ENCODE measurements around the gene CD79A.
"Not testable (repeated sequence)": the region's sequence is repeated elsewhere in the genome, so short reads cannot be mapped to it uniquely, and the experiment has no call there.

The CD79A gene

GRCh38 chr19:41872384-41872774 lies 4.7 kb upstream of the CD79A start:
- no peaks in the 10 kb centered on the region for H3K9me3 ChIP-seq (ENCODE audit: control insufficient read depth, low read length)
- peaks cover 26% of the 10 kb centered on the region for H3K36me3 ChIP-seq (ENCODE audit: control insufficient read depth, insufficient read depth, low read length)
- no peaks in the 10 kb centered on the region for H3K27me3 ChIP-seq (replicated peaks; ENCODE audit: control insufficient read depth, insufficient read depth, low read length, poor library complexity, severe bottlenecking)
- peaks cover 87% of the 10 kb centered on the region for H3K4me1 ChIP-seq (ENCODE audit: control insufficient read depth, insufficient read depth, low read length, poor library complexity, severe bottlenecking)
- H3K27ac ChIP-seq (ENCODE audit: insufficient read depth, low read length, poor library complexity, severe bottlenecking), result peak overlapping the region; percentile 65
- no peak for DNase-seq
- H3K4me3 ChIP-seq (ENCODE audit: insufficient read depth, low read depth, low read length, poor library complexity, severe bottlenecking), result no peak overlapping the region

- DNase-seq, result peak; percentile 39 to 50 (median 48)
- H3K9me3 ChIP-seq (ENCODE audit: control insufficient read depth, low read length), result no peaks in the 10 kb centered on the region
- H3K36me3 ChIP-seq (ENCODE audit: control insufficient read depth, insufficient read depth, low read length), result peaks cover 23% of the 10 kb centered on the region
- H3K27me3 ChIP-seq (replicated peaks; ENCODE audit: control insufficient read depth, insufficient read depth, low read length, poor library complexity, severe bottlenecking), result no peaks in the 10 kb centered on the region
- no peak overlapping the region for H3K4me3 ChIP-seq (ENCODE audit: insufficient read depth, low read depth, low read length, poor library complexity, severe bottlenecking)
- peaks cover 90% of the 10 kb centered on the region for H3K4me1 ChIP-seq (ENCODE audit: control insufficient read depth, insufficient read depth, low read length, poor library complexity, severe bottlenecking)
- peak overlapping the region; percentile 65 for H3K27ac ChIP-seq (ENCODE audit: insufficient read depth, low read length, poor library complexity, severe bottlenecking)
These were observed 4.1 kb upstream of the CD79A start for GRCh38 chr19:41872775-41873647.

- not testable (repeated sequence) for H3K9me3 ChIP-seq (ENCODE audit: control insufficient read depth, low read length); H3K36me3 ChIP-seq (ENCODE audit: control insufficient read depth, insufficient read depth, low read length); H3K27me3 ChIP-seq (replicated peaks; ENCODE audit: control insufficient read depth, insufficient read depth, low read length, poor library complexity, severe bottlenecking); DNase-seq
- H3K27ac ChIP-seq (ENCODE audit: insufficient read depth, low read length, poor library complexity, severe bottlenecking), result peak overlapping the region; percentile 80
- peaks cover 92% of the 10 kb centered on the region for H3K4me1 ChIP-seq (ENCODE audit: control insufficient read depth, insufficient read depth, low read length, poor library complexity, severe bottlenecking)
- H3K4me3 ChIP-seq (ENCODE audit: insufficient read depth, low read depth, low read length, poor library complexity, severe bottlenecking), result peak overlapping the region; percentile 17
These were observed 1.1 kb upstream of the CD79A start for GRCh38 chr19:41875973-41876372.

GRCh38 chr19:41877916-41878905 lies 1.1 kb downstream of the CD79A start:
- peaks cover 85% of the 10 kb centered on the region for H3K4me1 ChIP-seq (ENCODE audit: control insufficient read depth, insufficient read depth, low read length, poor library complexity, severe bottlenecking)
- peak overlapping the region; percentile 80 for H3K27ac ChIP-seq (ENCODE audit: insufficient read depth, low read length, poor library complexity, severe bottlenecking)
- H3K4me3 ChIP-seq (ENCODE audit: insufficient read depth, low read depth, low read length, poor library complexity, severe bottlenecking), result no peak overlapping the region

GRCh38 chr19:41879080-41879479 lies 2.0 kb downstream of the CD79A start:
- no peak for DNase-seq
- H3K27me3 ChIP-seq (replicated peaks; ENCODE audit: control insufficient read depth, insufficient read depth, low read length, poor library complexity, severe bottlenecking), result no peaks in the 10 kb centered on the region
- H3K4me1 ChIP-seq (ENCODE audit: control insufficient read depth, insufficient read depth, low read length, poor library complexity, severe bottlenecking), result peaks cover 77% of the 10 kb centered on the region
- peak overlapping the region; percentile 80 for H3K27ac ChIP-seq (ENCODE audit: insufficient read depth, low read length, poor library complexity, severe bottlenecking)
- no peak overlapping the region for H3K4me3 ChIP-seq (ENCODE audit: insufficient read depth, low read depth, low read length, poor library complexity, severe bottlenecking)
- H3K36me3 ChIP-seq (ENCODE audit: control insufficient read depth, insufficient read depth, low read length), result no peaks in the 10 kb centered on the region
- no peaks in the 10 kb centered on the region for H3K9me3 ChIP-seq (ENCODE audit: control insufficient read depth, low read length)

More at GRCh38 chr19:41877916-41878905, 1.1 kb downstream of the CD79A start:
- no peaks in the 10 kb centered on the region for H3K9me3 ChIP-seq (ENCODE audit: control insufficient read depth, low read length)
- no peaks in the 10 kb centered on the region for H3K27me3 ChIP-seq (replicated peaks; ENCODE audit: control insufficient read depth, insufficient read depth, low read length, poor library complexity, severe bottlenecking)
- DNase-seq, result no peak
- H3K36me3 ChIP-seq (ENCODE audit: control insufficient read depth, insufficient read depth, low read length), result no peaks in the 10 kb centered on the region

GRCh38 chr19:41879670-41880328 lies 2.7 kb downstream of the CD79A start:
- Histone ChIP-seq H3K27me3 (replicated peaks; ENCODE audit: control insufficient read depth, insufficient read depth, low read length, poor library complexity, severe bottlenecking) (no peaks in the 10 kb centered on the region), H3K36me3 (ENCODE audit: control insufficient read depth, insufficient read depth, low read length) (no peaks in the 10 kb centered on the region), H3K27ac (ENCODE audit: insufficient read depth, low read length, poor library complexity, severe bottlenecking) (peak overlapping the region; percentile 30), H3K4me3 (ENCODE audit: insufficient read depth, low read depth, low read length, poor library complexity, severe bottlenecking) (no peak overlapping the region), H3K9me3 (ENCODE audit: control insufficient read depth, low read length) (no peaks in the 10 kb centered on the region), H3K4me1 (ENCODE audit: control insufficient read depth, insufficient read depth, low read length, poor library complexity, severe bottlenecking) (peaks cover 76% of the 10 kb centered on the region)
- DNase-seq, result no peak

- H3K27me3 ChIP-seq (replicated peaks; ENCODE audit: control insufficient read depth, insufficient read depth, low read length, poor library complexity, severe bottlenecking), result no peaks in the 10 kb centered on the region
- H3K9me3 ChIP-seq (ENCODE audit: control insufficient read depth, low read length), result no peaks in the 10 kb centered on the region
- H3K4me1 ChIP-seq (ENCODE audit: control insufficient read depth, insufficient read depth, low read length, poor library complexity, severe bottlenecking), result peaks cover 78% of the 10 kb centered on the region
- H3K27ac ChIP-seq (ENCODE audit: insufficient read depth, low read length, poor library complexity, severe bottlenecking), result peak overlapping the region; percentile 7
- no peak overlapping the region for H3K4me3 ChIP-seq (ENCODE audit: insufficient read depth, low read depth, low read length, poor library complexity, severe bottlenecking)
- no peaks in the 10 kb centered on the region for H3K36me3 ChIP-seq (ENCODE audit: control insufficient read depth, insufficient read depth, low read length)
- no peak for DNase-seq
These were observed 3.2 kb downstream of the CD79A start for GRCh38 chr19:41880329-41880708.

- no peaks in the 10 kb centered on the region for H3K9me3 ChIP-seq (ENCODE audit: control insufficient read depth, low read length)
- H3K4me1 ChIP-seq (ENCODE audit: control insufficient read depth, insufficient read depth, low read length, poor library complexity, severe bottlenecking), result peaks cover 77% of the 10 kb centered on the region
- H3K36me3 ChIP-seq (ENCODE audit: control insufficient read depth, insufficient read depth, low read length), result no peaks in the 10 kb centered on the region
- peak within 1 kb of the TSS; percentile 92 for H3K27ac ChIP-seq (ENCODE audit: insufficient read depth, low read length, poor library complexity, severe bottlenecking)
- H3K4me3 ChIP-seq (ENCODE audit: insufficient read depth, low read depth, low read length, poor library complexity, severe bottlenecking), result peak within 1 kb of the TSS; percentile 80
- H3K27me3 ChIP-seq (replicated peaks; ENCODE audit: control insufficient read depth, insufficient read depth, low read length, poor library complexity, severe bottlenecking), result no peaks in the 10 kb centered on the region
- peak; percentile 32 to 58 (median 43) for DNase-seq
These were observed 5.7 kb downstream of the CD79A start, which contains the start of gene ARHGEF1 for GRCh38 chr19:41882568-41883462. Gene ARHGEF1, plus strand, starts transcription at chr19:41883184. Its CDS starts 4,899 bp downstream, at chr19:41888083.

GRCh38 chr19:41883463-41883820 lies 6.4 kb downstream of the CD79A start:
- H3K27me3 ChIP-seq (replicated peaks; ENCODE audit: control insufficient read depth, insufficient read depth, low read length, poor library complexity, severe bottlenecking), result no peaks in the 10 kb centered on the region
- DNase-seq, result no peak
- H3K4me3 ChIP-seq (ENCODE audit: insufficient read depth, low read depth, low read length, poor library complexity, severe bottlenecking), result peak overlapping the region; percentile 80
- peaks cover 3% of the 10 kb centered on the region for H3K36me3 ChIP-seq (ENCODE audit: control insufficient read depth, insufficient read depth, low read length)
- H3K9me3 ChIP-seq (ENCODE audit: control insufficient read depth, low read length), result no peaks in the 10 kb centered on the region
- H3K27ac ChIP-seq (ENCODE audit: insufficient read depth, low read length, poor library complexity, severe bottlenecking), result peak overlapping the region; percentile 92
- peaks cover 77% of the 10 kb centered on the region for H3K4me1 ChIP-seq (ENCODE audit: control insufficient read depth, insufficient read depth, low read length, poor library complexity, severe bottlenecking)

All from effector memory CD4-positive, alpha-beta T cell (primary cell).